NB4 (cell line): ENCODE results near the gene CABP4.

Experiments used
- MAX ChIP-seq: IDR thresholded peaks from 2 replicates; pipeline ENCODE4 v1.6.1; 2011; ENCODE audit warnings: low read depth, low read length
- MYC ChIP-seq: IDR thresholded peaks from 2 replicates; pipeline ENCODE4 v1.6.1; 2011; ENCODE audit warnings: low read depth, low read length
- POLR2A ChIP-seq: IDR thresholded peaks from 2 replicates; pipeline ENCODE4 v1.6.1; 2011; ENCODE audit warnings: mild to moderate bottlenecking; ENCODE audit not compliant: insufficient read length; ENCODE audit errors: extremely low read depth
- TF ChIP-seq, protein P1 (sequence below): IDR thresholded peaks from one replicate; pipeline ENCODE4 v1.5.1; 2012; ENCODE audit warnings: low read depth, low read length

GRCh38 chr11:67423891-67424613 lies 31.1 kb upstream of the CABP4 start:
- TF ChIP-seq, protein P1, sequence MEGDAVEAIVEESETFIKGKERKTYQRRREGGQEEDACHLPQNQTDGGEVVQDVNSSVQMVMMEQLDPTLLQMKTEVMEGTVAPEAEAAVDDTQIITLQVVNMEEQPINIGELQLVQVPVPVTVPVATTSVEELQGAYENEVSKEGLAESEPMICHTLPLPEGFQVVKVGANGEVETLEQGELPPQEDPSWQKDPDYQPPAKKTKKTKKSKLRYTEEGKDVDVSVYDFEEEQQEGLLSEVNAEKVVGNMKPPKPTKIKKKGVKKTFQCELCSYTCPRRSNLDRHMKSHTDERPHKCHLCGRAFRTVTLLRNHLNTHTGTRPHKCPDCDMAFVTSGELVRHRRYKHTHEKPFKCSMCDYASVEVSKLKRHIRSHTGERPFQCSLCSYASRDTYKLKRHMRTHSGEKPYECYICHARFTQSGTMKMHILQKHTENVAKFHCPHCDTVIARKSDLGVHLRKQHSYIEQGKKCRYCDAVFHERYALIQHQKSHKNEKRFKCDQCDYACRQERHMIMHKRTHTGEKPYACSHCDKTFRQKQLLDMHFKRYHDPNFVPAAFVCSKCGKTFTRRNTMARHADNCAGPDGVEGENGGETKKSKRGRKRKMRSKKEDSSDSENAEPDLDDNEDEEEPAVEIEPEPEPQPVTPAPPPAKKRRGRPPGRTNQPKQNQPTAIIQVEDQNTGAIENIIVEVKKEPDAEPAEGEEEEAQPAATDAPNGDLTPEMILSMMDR, result no peak
- TF ChIP-seq MYC, result no peak
- TF ChIP-seq POLR2A, result no peak
- no peak for TF ChIP-seq MAX
